Stimulated activated CD8-positive, alpha-beta memory T cell treated with anti-CD3 and anti-CD28 coated beads, Interleukin-15, amount 100 ng/mL, for 1 hour (primary cell): ENCODE measurements around the gene PPP4R1.

Experiments used
- DNase-seq: peaks from one replicate; pipeline ENCODE4 v3.0.0-alpha.2; 2020; ENCODE audit warnings: low read depth

Gene PPP4R1

DNA sequence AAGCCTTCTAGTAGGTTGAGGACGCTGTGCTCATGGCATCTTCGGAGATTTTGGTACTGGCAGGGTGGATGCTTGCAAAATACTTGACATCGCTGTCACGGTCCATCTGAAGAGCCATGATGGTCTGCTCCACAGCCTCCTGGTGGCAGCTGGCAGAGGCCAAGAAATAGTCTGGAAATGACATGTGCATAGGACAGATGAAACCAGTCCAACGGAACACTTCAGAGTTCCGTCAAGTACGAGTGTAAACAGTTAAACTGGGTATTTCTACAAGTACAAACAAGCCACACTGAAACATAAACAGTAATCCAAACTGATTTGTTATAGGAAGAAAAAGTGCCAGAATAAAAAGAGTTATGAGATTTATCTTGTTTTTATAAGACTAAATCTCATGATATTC is 66.6 kb downstream of the PPP4R1 start:
- DNase-seq: no peak

DNA sequence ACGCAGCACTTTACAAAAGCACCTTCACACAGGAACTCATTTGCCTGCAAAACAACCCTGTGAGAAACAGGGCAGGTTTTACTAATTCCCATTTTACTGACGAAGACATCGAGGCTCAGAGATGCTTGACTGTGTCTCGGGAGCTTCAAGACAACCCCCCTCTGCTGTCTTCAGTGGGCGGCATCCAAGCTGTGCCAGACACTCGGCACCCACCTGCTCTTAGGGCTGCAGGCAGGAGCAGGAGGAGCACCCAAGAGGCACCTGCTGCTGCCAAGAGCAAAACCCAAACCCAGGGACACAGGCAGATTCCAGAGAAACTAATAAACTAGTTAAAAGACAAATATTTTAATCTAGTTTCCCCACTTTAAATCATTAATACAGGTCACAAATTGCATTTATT is 67.9 kb downstream of the PPP4R1 start:
- DNase-seq: no peak

DNA sequence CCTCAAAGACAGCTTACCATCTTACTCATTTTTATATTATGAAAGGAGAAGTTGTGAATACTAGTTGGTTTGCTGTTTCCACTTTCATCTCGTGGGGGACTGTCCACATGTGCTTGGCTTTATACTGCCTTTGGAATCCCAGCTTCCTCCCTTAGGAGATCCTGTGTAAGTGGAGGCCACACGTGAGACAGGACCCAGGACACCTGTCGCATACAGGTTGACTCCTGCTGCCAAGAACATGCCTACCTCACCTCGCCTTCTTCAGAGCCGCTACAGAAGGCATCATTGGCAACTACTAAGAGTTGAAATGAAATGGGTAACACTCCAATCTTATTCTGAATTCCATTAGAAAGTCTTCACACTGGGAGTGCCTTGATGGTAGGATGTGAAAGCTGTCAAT is 69.3 kb downstream of the PPP4R1 start:
- no peak for DNase-seq

DNA sequence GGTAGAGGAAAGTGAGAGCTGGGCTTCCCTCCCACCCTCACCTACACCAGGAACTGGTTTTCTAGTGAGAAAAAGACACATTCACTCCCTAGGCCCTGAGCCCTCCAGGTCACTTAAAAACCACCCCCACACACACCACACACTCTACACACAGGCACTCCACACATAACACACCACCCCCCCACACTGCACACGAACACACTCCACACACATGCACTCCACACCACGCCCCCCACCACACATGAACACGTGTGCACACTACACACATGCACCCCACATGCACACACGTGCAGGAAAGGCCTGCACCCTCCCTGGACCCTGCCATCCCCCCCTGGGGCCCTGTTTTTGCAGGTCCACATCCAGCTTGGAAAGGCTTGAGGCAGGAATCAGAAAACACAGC is 71.4 kb downstream of the PPP4R1 start:
- no peak for DNase-seq

DNA sequence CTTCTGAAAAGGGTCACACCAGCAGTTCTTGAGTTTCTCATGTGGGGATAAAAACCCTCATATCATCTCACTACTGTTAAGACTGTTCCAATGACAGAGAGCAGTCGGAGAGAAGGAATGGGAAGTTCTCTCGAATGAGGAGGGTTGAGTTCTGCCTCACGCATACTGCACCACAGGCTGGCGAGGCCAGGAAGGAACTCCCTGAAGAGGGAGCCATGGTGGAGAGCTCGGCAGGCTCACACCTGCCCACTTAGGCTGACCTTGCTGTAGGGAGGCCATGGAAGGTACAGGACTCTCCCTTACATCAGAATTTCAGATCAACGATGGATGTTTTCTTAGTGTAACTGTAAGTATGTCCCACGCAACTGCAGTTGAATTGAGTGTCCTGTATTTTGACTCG is 74.4 kb downstream of the PPP4R1 start:
- no peak for DNase-seq

DNA sequence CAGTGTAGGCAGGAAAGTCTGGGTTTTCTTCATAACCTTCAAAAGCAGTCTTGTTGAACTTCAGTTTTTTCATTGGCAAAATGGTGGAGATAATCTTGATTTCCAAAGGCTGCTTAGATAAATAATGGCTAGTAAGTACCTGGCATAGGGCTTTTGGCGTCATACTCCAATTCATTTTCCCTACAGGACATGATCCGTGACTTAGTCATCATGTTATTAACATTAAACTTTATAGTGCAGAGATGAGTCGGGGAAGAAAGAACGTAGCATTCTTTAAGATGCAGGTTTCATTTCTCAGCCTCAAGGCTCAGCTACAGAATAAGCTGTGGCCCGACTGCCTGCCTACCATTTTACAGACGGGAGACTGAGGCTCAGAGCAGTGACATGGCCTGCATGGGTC is 75.1 kb downstream of the PPP4R1 start:
- no peak for DNase-seq

DNA sequence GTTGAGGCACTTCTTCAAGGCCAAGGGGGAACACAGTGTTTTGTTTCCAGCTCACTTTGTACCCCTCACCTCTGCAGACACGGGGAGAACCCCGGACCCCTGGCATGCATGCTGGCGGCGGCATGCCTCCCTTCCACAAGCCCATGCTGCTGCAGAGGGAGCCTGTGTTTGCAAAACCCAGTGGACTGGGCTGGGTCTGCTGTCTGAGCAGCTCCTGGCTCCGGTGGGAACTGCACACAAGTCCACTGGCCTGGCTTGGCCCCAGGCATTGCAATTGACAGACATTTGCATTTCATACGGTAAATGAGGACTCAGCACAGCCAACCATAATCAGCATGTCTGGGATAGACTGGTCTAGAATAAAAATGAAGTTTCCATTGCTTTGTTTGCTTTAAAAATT is 76.7 kb downstream of the PPP4R1 start:
- no peak for DNase-seq

DNA sequence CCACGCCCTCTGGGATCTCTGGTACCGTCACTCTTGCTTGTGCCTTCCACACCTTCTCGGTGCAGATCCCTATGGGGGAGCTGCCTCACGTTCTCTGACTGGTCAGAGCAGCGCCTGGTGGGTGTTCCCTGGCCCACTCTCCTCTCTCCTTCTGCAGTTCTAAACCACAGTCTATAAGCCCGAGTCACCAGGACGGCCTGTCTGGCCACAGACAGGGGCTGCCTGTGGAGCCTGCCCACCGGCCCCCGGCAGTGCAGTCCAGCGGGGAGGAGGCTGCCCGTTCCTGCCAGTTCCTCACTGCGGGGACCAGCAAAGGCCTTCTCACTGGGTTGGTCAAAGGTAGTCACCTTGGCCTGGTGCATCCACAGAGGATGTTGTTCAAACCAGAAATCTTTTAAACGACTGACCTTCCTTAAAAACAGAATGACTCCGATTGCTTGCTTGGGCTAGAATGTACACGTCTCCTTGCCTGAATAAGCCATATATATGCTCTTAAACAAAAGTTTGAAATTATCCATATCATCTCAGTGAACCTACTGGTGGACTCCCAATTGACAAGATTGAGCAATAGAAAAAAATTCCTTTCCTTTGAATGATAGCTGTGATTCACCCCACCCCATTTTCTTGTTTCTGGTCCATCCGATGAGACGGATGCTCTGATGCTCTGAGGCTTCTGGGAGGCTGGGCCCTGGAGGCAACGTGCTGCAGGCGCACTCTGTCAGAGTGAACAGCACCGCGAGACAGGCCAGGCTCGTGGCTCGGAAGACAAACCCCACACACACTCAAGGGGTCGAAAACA is 77.8 kb downstream of the PPP4R1 start:
- DNase-seq: no peak

DNA sequence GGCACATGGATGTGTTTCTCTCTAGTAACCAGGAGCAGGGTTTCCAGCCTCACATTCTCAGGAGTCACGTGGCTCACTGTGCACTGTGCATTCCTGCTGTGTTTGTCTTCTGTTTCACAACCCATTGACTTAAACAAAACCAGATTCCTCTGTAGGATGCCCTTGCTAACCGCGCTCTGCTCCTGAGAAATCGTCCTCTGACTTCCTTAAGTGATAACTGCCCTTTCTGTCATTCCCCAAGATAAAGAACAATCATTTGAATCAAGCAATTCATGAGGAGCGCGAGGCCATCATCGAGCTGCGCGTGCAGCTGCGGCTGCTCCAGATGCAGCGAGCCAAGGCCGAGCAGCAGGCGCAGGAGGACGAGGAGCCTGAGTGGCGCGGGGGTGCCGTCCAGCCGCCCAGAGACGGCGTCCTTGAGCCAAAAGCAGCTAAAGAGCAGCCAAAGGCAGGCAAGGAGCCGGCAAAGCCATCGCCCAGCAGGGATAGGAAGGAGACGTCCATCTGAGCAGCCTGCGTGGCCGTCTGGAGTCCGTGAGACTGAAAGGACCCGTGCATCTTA is 78.8 kb downstream of the PPP4R1 start:
- no peak for DNase-seq

DNA sequence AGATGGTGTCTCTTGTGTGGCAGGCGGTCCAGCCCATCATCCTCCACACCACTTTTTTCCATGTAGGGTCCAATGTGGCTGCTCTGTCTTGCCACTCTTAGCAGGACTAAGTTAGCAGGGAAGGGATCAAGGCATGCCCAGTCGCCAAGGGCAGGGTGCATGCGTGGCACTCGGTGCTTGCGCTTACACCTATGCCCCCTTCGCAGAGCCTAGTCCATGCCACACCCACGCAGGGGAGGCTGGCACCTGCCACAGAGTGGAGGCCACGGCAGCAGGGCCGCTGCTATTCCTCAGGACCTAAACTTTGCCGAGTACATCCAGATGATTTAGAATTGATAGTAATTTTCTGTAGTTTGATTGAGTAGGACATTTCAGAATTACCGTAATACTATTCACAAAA is 79.5 kb downstream of the PPP4R1 start:
- DNase-seq: no peak

DNA sequence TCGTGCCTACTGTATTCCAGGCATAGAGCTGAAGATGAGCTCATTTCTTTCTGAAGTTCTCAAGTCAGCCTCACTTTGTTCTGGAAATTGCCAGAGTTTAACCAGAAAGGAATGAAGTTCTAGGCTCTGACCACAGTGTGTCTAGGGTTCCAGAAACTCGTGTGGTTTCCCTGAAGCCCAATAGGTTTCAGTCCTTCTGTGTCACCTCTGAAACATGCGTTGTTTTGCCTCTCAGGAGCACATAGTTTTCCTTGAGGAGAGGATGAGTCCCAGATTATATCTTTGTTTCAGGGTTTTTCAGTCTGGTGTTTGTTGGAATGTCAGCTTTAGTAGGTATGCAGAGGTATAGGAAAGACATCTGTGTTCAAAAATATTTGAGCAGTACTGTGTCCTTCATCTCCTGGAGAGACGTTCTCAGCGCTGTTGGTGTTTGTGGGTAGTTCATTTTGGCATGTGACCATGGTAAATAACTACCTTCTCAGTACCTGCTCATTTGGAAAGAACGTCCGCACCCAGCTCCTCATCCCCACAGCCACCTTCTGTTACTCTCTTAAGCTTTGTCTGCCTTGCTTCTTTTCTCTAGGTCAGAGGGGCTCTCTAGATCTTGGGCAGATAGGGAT is 82.5 kb downstream of the PPP4R1 start:
- no peak for DNase-seq

DNA sequence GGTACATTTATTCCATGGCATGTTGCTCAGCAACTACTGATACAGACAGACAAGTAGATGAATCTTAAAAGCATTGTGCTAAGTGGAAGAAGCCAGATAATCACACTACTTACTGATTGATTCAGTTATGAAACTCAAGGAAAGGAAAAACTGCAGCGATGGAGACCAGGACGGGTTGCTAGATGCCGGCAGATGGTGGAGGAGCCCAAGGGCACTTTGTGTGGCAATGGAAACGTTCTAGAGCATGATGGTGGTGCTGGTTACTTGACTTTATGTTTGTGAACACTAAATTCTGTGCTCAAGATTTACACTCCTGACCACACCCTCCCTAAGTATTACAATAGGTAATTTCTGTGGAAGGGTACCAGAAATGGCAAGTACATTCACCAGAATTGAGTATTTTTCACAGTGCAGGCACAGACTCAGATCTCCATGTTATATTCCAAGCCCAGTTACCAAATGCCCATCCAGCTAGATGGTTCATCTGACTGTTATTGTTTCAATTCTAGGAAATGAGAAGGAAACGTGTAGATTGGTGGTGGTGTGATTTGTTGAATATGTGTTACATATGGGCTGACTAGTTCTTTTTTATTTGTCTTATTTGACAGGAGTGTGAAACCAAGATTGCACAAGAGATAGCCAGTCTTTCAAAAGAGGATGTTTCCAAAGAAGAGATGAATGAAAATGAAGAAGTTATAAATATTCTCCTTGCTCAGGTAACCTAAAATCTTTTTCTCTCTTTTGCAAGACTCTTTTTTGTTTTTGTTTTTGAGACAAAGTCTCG is 83.9 kb downstream of the PPP4R1 start:
- DNase-seq: no peak

DNA sequence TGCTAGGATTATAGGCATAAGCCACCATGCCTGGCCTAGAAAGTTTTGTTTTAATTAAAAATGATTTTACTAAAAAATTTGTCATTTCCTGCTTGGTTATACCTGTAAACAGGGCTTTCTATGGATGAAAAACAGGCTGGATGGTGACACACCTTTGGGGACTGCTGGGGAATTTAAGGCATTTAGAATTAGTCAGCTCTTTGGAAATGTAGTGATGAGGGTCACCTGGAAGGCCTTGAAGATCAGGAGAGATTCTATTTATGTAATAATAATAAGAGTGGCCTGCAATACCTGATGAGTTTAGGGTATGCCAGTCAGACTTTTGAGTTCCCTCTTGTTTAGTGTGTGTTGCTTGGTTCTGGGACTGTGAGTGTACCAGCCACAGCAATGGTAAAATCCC is 87.9 kb downstream of the PPP4R1 start:
- no peak for DNase-seq

DNA sequence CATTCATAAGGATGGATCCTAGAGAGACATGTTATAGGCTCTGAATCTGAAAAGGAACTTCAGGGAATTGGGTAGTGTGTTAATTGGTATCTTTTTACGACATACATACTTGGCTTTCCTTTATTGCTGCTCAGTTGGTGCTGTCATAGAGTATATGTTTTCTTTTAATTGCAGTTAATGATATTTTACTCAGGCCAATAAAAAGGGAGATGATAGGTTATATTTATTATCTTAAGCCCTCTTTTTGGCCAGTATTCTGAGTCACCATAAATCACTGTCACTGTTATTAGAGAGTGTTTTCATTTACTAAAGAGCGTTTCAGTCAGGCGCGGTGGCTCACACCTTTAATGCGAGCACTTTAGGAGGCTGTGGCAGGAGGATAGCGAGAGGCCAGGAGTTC is 91.4 kb downstream of the PPP4R1 start:
- DNase-seq: no peak

DNA sequence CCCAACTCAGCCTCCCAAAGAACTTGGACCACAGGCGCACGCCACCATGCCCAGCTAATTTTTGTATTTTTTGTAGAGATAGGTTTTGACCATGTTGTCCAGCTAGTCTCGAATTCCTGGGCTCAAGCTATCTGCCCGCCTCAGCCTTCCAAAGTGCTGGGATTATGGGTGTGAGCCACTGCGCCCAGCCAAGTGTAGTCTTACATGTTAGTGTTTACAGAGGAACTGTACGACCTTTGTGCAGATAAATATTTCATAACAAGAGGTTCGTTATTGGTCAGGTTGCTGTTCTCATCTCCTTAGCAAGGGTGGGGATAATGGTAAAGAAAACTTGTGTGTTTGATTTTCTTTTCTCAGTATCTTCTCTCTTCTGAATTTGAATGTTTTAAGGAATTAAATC is 92.6 kb downstream of the PPP4R1 start:
- DNase-seq: no peak

DNA sequence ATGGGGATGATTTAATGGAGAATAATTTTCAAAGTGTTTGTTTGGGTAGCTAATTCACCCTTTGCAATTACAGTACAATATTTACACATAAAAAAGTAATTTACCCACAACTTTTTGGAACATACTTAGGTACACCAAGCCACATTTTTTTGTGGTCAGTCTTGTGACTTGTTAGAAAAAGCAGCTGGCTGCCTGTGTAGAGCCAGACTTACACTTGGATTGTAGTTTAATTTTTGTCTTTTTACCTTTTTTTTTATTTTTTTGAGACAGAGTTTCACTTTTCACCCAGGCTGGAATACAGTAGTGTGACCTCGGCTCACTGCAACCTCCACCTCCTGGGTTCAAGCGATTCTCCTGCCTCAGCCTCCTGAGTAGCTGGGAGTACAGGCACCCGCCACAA is 93.7 kb downstream of the PPP4R1 start:
- no peak for DNase-seq

DNA sequence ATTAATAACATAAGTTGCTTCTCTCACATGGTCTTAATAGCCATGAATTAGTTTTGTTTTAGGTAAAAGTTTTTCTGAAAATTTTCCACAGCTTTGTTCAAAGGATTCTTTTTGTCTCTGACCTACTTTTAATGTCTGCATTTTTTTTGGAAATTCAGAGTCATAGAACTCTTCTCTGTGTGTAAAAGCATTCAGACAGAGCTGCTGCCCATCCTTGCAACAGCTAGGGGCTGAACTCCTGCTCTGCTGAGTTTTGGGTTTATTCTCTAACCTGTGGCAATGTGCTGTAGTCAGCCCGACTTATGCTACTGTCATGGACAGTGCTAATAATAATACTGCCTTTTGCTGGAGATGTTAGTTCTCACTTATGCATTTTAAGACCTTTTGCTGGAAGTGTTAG is 95.0 kb downstream of the PPP4R1 start:
- DNase-seq: no peak

DNA sequence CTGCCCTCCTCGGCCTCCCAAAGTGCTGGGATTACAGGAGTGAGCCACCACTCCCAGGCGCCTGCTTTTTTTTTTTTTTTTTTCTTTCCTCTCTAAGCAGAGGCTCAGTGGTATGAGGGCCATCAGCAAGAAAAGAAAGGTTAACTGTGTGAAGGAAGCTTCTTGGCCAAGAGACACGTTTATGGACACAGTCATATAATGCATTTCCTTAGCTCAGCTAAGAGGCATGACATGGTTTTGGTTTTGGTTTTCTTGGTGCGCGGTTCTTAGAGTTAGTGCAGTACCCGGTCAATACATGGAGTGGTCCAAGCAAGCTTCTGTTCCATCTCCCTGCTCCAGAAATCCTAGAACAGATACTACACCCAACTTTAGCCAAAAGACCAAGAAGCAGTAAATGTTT is 96.5 kb downstream of the PPP4R1 start:
- DNase-seq: no peak

DNA sequence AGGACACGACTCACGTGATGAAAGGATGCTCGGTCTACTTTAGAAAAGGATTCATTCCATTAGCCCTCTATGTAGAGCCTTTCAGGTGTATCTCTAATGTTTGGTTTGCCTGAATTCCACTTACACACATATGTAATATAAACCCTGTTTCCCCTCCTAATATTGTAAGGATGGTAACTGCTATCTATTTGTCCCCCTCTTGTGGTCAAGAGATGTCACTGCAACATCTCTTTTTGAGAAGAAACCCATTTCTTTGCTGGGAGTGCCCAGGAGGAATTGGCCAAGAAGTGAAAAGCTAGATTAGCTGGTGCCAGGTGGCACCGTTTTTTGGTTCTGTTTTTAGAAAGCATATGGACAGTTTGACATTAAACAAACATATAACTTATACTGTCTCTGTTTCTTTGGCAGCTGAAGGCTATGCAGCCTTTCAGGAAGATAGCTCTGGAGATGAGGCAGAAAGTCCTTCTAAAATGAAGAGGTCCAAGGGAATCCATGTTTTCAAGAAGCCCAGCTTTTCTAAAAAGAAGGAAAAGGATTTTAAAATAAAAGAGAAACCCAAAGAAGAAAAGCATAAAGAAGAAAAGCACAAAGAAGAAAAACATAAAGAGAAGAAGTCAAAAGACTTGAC is 97.8 kb downstream of the PPP4R1 start:
- no peak for DNase-seq

DNA sequence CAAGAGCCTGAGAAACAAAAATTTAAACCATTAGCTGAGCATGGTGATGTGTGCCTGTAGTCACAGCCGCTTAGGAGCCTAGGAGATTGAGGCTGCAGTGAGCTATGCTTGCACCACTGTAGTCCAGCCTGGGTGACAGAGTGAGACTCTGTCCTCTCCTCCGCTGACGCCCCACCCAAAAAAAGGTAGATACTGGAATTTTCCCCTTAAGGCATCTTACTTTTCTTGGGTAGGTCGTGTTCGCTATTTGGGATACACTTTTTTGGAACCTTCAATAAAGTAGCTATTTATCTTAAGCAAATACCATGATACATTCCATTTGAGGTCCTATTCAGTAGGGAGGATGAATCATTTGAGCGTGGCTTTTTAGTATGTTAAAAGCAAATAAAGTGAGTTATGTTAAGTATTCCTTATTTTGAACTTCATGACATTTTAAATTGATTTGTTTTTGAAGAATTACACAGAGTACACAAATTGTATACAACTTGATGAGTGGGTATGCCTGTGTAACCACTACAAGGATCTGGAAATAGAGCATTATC is 100.3 kb downstream of the PPP4R1 start:
- DNase-seq: no peak

DNA sequence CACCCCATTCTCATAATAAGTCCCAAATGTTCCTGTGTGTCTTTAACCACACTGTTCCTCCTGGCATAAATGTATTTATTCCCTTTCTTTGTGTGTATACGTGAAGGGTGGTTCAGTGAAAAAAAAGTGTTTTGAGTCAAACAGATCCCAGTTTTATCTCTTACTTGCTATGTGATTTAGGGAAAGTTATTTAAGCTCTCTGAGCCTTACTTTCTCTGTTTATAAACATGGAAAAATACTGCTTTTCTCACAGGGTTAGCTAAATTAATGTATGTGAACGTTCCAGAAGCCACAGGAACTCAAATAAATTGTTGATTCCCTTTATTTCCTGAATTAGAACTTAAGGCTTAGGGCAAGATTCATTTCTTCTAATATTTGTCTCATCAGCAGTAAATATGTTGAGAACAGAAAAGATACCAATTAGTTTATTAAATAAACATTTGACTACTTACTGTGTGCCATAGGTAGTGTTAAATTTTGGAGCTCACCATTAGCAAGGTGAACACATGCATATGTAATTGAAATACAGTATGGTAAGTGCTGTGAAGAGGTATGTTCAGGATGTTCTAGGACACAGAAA is 105.8 kb downstream of the PPP4R1 start:
- no peak for DNase-seq

DNA sequence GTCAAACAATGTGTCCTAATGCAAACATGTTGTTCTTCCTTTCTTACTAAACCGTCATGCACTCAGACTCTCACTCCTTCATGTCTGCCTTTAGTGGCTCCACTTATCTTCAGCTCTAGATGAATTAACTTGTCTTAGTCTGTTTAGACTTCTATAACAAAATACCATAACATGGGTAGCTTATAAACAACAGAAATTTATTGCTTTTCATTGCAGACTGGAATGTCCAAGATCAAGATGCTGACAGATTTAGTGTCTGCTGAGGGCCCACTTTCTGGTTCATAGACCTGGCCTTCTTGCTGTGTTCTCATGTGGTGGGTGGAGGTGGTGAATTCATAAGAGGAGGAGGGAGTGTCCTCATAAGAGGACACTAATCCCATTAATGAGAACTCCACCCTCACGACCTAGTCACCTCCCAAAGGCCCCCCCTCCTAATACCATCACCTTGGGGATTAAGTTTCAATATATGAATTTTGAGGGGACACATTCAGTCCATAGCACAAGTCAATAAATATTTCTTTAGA is 106.7 kb downstream of the PPP4R1 start:
- no peak for DNase-seq
